Measurements from ENCODE around the gene CTBP1.
"Not testable (repeated sequence)": the region's sequence is repeated elsewhere in the genome, so short reads cannot be mapped to it uniquely, and the experiment has no call there.

Gene CTBP1

GRCh38 chr4:1240721-1241465 lies 8.0 kb downstream of the CTBP1 start:
- no peak for DNase-seq (ENCODE audit: low spot score)
- in situ Hi-C loops (cut with MboI; ENCODE audit: low pct_unique_long_range_greater_than_20kb, low sequenced_read_pairs, unreplicated experiment): no loop called here
- TF ChIP-seq CTCF (IDR thresholded peaks at IDR 0.05; ENCODE audit: extremely low read depth, insufficient read depth, missing control alignments): no peak

- in situ Hi-C loops (cut with MboI; ENCODE audit: low pct_unique_long_range_greater_than_20kb, low sequenced_read_pairs, unreplicated experiment): no loop called here
- TF ChIP-seq CTCF (IDR thresholded peaks at IDR 0.05; ENCODE audit: extremely low read depth, insufficient read depth, missing control alignments): no peak
- DNase-seq (ENCODE audit: low spot score): no peak
Observed at GRCh38 chr4:1239950-1240307, 9.0 kb downstream of the CTBP1 start.

GRCh38 chr4:1239141-1239949 lies 9.6 kb downstream of the CTBP1 start:
- in situ Hi-C loops (cut with MboI; ENCODE audit: low pct_unique_long_range_greater_than_20kb, low sequenced_read_pairs, unreplicated experiment): no loop called here
- TF ChIP-seq CTCF (IDR thresholded peaks at IDR 0.05; ENCODE audit: extremely low read depth, insufficient read depth, missing control alignments): no peak
- no peak for DNase-seq (ENCODE audit: low spot score)

GRCh38 chr4:1238676-1239000 lies 10.3 kb downstream of the CTBP1 start:
- in situ Hi-C loops (cut with MboI; ENCODE audit: low pct_unique_long_range_greater_than_20kb, low sequenced_read_pairs, unreplicated experiment): no loop called here
- DNase-seq (ENCODE audit: low spot score): no peak
- no peak for TF ChIP-seq CTCF (IDR thresholded peaks at IDR 0.05; ENCODE audit: extremely low read depth, insufficient read depth, missing control alignments)

GRCh38 chr4:1237981-1238675 lies 10.8 kb downstream of the CTBP1 start:
- no peak for TF ChIP-seq CTCF (IDR thresholded peaks at IDR 0.05; ENCODE audit: extremely low read depth, insufficient read depth, missing control alignments)
- no peak for DNase-seq (ENCODE audit: low spot score)
- in situ Hi-C loops (cut with MboI; ENCODE audit: low pct_unique_long_range_greater_than_20kb, low sequenced_read_pairs, unreplicated experiment): no loop called here

GRCh38 chr4:1237261-1237660 lies 11.7 kb downstream of the CTBP1 start:
- DNase-seq (ENCODE audit: low spot score); in situ Hi-C loops (cut with MboI; ENCODE audit: low pct_unique_long_range_greater_than_20kb, low sequenced_read_pairs, unreplicated experiment): not testable (repeated sequence)

- in situ Hi-C loops (cut with MboI; ENCODE audit: low pct_unique_long_range_greater_than_20kb, low sequenced_read_pairs, unreplicated experiment); DNase-seq (ENCODE audit: low spot score): not testable (repeated sequence)
Observed at GRCh38 chr4:1236836-1237235, 12.1 kb downstream of the CTBP1 start.
